Measurements from ENCODE around the gene PRKAG2.
A peak's percentile ranks its signal among the peaks of the same experiment; 100 is the strongest.
"Not testable (repeated sequence)": the region's sequence is repeated elsewhere in the genome, so short reads cannot be mapped to it uniquely, and the experiment has no call there.

The PRKAG2 gene

GRCh38 chr7:151877911-151878835 lies 1.3 kb upstream of the PRKAG2 start:
- H3K4me1 ChIP-seq (ENCODE audit: insufficient read depth, low read length) = no peaks in the 10 kb centered on the region; the same call in 1 of the 2 replicates
- no peaks in the 10 kb centered on the region for H3K9me3 ChIP-seq (ENCODE audit: insufficient read depth, low read depth, low read length)
- peaks cover 65% of the 10 kb centered on the region for H3K27me3 ChIP-seq (ENCODE audit: insufficient read depth, low read length)
- no peaks in the 10 kb centered on the region for H3K36me3 ChIP-seq (ENCODE audit: insufficient read depth, low read depth, low read length)
- H3K4me3 ChIP-seq (ENCODE audit: low read length) = peak overlapping the region; percentile 90; the same call in 1 of the 2 replicates
- no peak overlapping the region for H3K27ac ChIP-seq (ENCODE audit: low read length)
- H3K9ac ChIP-seq (ENCODE audit: low read depth, low read length) = no peak overlapping the region

DNA sequence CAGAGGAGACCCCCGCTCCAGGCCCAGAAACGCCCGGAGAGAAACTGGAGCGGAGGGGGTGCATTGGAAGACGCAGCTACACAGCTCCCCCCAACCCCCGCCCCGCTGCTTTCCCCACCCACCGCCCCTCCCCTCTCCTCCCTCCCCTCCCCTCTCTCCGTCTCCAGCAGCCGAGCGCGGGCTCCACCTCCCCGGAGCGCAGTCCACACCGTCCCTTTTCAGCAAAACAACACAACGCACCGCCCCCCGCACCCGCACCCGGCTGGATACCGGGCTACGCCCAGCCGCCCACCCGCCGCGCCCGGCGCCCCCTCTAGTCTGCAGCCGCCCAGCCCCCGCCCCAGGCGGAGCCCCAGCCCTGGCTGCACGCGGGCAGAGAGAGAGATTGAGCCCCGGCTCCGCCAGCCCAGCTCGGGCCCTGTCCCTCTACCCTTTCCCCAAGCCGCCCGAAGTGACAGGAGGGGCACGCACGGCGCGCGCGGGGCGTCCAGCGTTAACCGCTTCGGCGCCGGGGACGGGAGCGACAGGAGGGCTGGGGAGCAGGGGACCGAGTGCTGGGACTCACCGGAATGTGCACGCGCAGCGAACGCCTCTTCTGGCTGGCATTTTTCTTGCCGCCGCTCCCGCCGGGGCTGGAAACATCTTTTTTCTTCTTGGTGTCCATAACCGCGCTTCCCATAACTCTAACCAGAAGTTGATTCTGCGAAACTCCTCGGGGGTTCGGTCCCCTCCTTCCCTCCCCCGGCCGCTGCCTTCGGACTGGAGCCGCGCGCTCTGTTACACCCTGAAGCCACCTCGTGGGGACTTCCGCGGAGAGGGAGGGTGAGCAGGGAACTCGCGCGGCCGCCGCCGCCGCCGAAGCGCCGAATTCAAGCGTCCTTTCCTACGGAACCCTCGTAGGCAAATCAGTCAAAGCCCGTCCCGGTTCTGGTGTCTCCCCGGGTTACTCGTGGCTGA lies 695 bp downstream of the PRKAG2 start:
- Histone ChIP-seq H3K4me3 (ENCODE audit: low read length) (peak overlapping the region; percentile 90), H3K36me3 (ENCODE audit: insufficient read depth, low read depth, low read length) (no peaks in the 10 kb centered on the region), H3K4me1 (ENCODE audit: insufficient read depth, low read length) (no peaks in the 10 kb centered on the region; the same call in 1 of the 2 replicates), H3K27ac (ENCODE audit: low read length) (no peak overlapping the region), H3K9ac (ENCODE audit: low read depth, low read length) (peak overlapping the region; percentile 45; the same call in 1 of the 2 replicates), H3K27me3 (ENCODE audit: insufficient read depth, low read length) (peaks cover 54% of the 10 kb centered on the region), H3K9me3 (ENCODE audit: insufficient read depth, low read depth, low read length) (no peaks in the 10 kb centered on the region)

GRCh38 chr7:151874479-151874878 lies 2.4 kb downstream of the PRKAG2 start:
- not testable (repeated sequence) for H3K36me3 ChIP-seq (ENCODE audit: insufficient read depth, low read depth, low read length); H3K4me1 ChIP-seq (ENCODE audit: insufficient read depth, low read length); H3K27ac ChIP-seq (ENCODE audit: low read length); H3K4me3 ChIP-seq (ENCODE audit: low read length); H3K9ac ChIP-seq (ENCODE audit: low read depth, low read length); H3K9me3 ChIP-seq (ENCODE audit: insufficient read depth, low read depth, low read length)
- H3K27me3 ChIP-seq (ENCODE audit: insufficient read depth, low read length) = peaks cover 43% of the 10 kb centered on the region

- H3K4me3 ChIP-seq (ENCODE audit: low read length) = no peak overlapping the region
- H3K36me3 ChIP-seq (ENCODE audit: insufficient read depth, low read depth, low read length) = no peaks in the 10 kb centered on the region
- H3K9me3 ChIP-seq (ENCODE audit: insufficient read depth, low read depth, low read length) = no peaks in the 10 kb centered on the region
- peaks cover 33% of the 10 kb centered on the region for H3K27me3 ChIP-seq (ENCODE audit: insufficient read depth, low read length)
- no peak overlapping the region for H3K9ac ChIP-seq (ENCODE audit: low read depth, low read length)
- H3K27ac ChIP-seq (ENCODE audit: low read length) = no peak overlapping the region
- peaks cover 4% of the 10 kb centered on the region; the same call in 1 of the 2 replicates for H3K4me1 ChIP-seq (ENCODE audit: insufficient read depth, low read length)
These were observed 3.4 kb downstream of the PRKAG2 start for GRCh38 chr7:151873402-151873965.

GRCh38 chr7:151872531-151873401 lies 4.1 kb downstream of the PRKAG2 start:
- H3K4me3 ChIP-seq (ENCODE audit: low read length) = no peak overlapping the region
- peaks cover 12% of the 10 kb centered on the region; the same call in 1 of the 2 replicates for H3K4me1 ChIP-seq (ENCODE audit: insufficient read depth, low read length)
- no peak overlapping the region for H3K9ac ChIP-seq (ENCODE audit: low read depth, low read length)
- no peaks in the 10 kb centered on the region for H3K36me3 ChIP-seq (ENCODE audit: insufficient read depth, low read depth, low read length)
- no peaks in the 10 kb centered on the region for H3K9me3 ChIP-seq (ENCODE audit: insufficient read depth, low read depth, low read length)
- peaks cover 26% of the 10 kb centered on the region for H3K27me3 ChIP-seq (ENCODE audit: insufficient read depth, low read length)
- no peak overlapping the region for H3K27ac ChIP-seq (ENCODE audit: low read length)

DNA sequence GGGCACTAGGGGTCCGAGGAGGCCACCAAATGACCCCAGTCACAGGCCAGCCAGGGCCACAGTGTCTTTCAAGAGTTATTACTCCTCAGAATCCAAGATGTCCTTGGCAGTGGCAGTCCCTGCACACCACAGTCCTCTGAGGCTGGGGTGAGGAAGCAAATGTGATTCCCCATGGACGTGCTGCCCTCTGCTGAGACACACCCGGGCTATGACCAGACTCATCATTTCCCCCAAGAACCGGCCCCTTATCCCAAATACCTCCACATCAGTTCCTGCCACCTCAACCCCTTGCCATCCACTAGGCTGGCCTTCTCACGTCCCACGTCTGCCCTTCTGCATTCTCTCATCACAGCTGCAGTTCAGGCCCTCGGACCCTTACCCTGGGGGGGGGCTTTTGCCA lies 5.0 kb downstream of the PRKAG2 start:
- Histone ChIP-seq H3K27ac (ENCODE audit: low read length) (no peak overlapping the region), H3K4me1 (ENCODE audit: insufficient read depth, low read length) (peaks cover 12% of the 10 kb centered on the region; the same call in 1 of the 2 replicates), H3K4me3 (ENCODE audit: low read length) (no peak overlapping the region), H3K36me3 (ENCODE audit: insufficient read depth, low read depth, low read length) (no peaks in the 10 kb centered on the region), H3K9me3 (ENCODE audit: insufficient read depth, low read depth, low read length) (no peaks in the 10 kb centered on the region), H3K27me3 (ENCODE audit: insufficient read depth, low read length) (peaks cover 17% of the 10 kb centered on the region), H3K9ac (ENCODE audit: low read depth, low read length) (no peak overlapping the region)

DNA sequence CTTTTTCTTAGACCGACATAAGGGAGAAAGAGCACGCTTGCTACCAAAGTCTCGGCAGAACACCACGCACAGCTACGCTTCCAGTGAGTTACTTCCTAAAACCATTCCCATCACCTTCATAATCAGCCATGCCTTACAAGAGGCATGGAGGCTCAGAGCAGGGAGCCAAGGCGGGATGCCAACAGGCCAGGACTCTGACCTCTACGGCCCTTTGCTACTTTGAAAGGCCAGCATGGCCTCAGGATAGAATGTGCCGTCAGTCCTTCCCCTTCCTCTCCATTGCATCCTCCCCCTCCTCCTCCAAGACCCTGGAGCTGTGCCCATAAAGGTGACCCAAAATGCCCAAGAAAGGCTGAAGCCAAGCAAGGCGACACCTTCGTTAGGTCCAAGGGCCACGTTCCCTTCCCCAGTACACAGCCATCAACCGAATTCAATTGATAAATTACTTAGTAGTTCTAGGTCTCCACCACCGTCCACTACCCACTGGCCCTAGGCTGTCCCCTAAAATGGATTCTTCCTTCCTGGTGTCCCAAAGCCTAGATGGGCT lies 5.7 kb downstream of the PRKAG2 start:
- no peak overlapping the region for H3K9ac ChIP-seq (ENCODE audit: low read depth, low read length)
- no peaks in the 10 kb centered on the region for H3K36me3 ChIP-seq (ENCODE audit: insufficient read depth, low read depth, low read length)
- peaks cover 11% of the 10 kb centered on the region for H3K27me3 ChIP-seq (ENCODE audit: insufficient read depth, low read length)
- H3K9me3 ChIP-seq (ENCODE audit: insufficient read depth, low read depth, low read length) = no peaks in the 10 kb centered on the region
- H3K4me3 ChIP-seq (ENCODE audit: low read length) = no peak overlapping the region
- peaks cover 12% of the 10 kb centered on the region; the same call in 1 of the 2 replicates for H3K4me1 ChIP-seq (ENCODE audit: insufficient read depth, low read length)
- H3K27ac ChIP-seq (ENCODE audit: low read length) = no peak overlapping the region

GRCh38 chr7:151869968-151870918 lies 6.7 kb downstream of the PRKAG2 start:
- no peaks in the 10 kb centered on the region for H3K36me3 ChIP-seq (ENCODE audit: insufficient read depth, low read depth, low read length)
- no peak overlapping the region for H3K4me3 ChIP-seq (ENCODE audit: low read length)
- no peak overlapping the region for H3K27ac ChIP-seq (ENCODE audit: low read length)
- peaks cover 12% of the 10 kb centered on the region; the same call in 1 of the 2 replicates for H3K4me1 ChIP-seq (ENCODE audit: insufficient read depth, low read length)
- H3K27me3 ChIP-seq (ENCODE audit: insufficient read depth, low read length) = peaks cover 9% of the 10 kb centered on the region
- no peak overlapping the region for H3K9ac ChIP-seq (ENCODE audit: low read depth, low read length)
- no peaks in the 10 kb centered on the region for H3K9me3 ChIP-seq (ENCODE audit: insufficient read depth, low read depth, low read length)

- Histone ChIP-seq H3K27ac (ENCODE audit: low read length) (no peak overlapping the region), H3K4me1 (ENCODE audit: insufficient read depth, low read length) (peaks cover 12% of the 10 kb centered on the region; the same call in 1 of the 2 replicates), H3K27me3 (ENCODE audit: insufficient read depth, low read length) (peaks cover under 1% of the 10 kb centered on the region), H3K9me3 (ENCODE audit: insufficient read depth, low read depth, low read length) (no peaks in the 10 kb centered on the region), H3K4me3 (ENCODE audit: low read length) (no peak overlapping the region), H3K36me3 (ENCODE audit: insufficient read depth, low read depth, low read length) (no peaks in the 10 kb centered on the region), H3K9ac (ENCODE audit: low read depth, low read length) (no peak overlapping the region)
These were observed 7.5 kb downstream of the PRKAG2 start for GRCh38 chr7:151869455-151869854.

GRCh38 chr7:151869109-151869428 lies 7.8 kb downstream of the PRKAG2 start:
- Histone ChIP-seq H3K9me3 (ENCODE audit: insufficient read depth, low read depth, low read length) (no peaks in the 10 kb centered on the region), H3K36me3 (ENCODE audit: insufficient read depth, low read depth, low read length) (no peaks in the 10 kb centered on the region), H3K4me1 (ENCODE audit: insufficient read depth, low read length) (peaks cover 12% of the 10 kb centered on the region; the same call in 1 of the 2 replicates), H3K27ac (ENCODE audit: low read length) (no peak overlapping the region), H3K9ac (ENCODE audit: low read depth, low read length) (no peak overlapping the region), H3K4me3 (ENCODE audit: low read length) (no peak overlapping the region), H3K27me3 (ENCODE audit: insufficient read depth, low read length) (no peaks in the 10 kb centered on the region; the same call in 1 of the 2 replicates)
